HepG2 (cell line): ENCODE measurements around the gene ARHGEF26. TPM values are rescaled to one million over a fixed set of nuclear protein-coding genes. Genes with fewer than 3 reads are reported as not detected.

Experiments used
- CEBPB ChIP-seq: IDR thresholded peaks from 2 replicates; pipeline ENCODE4 v1.6.1; 2011; ENCODE audit warnings: low read depth, low read length, improper control_type of control experiment, borderline replicate concordance
- FOXJ3 ChIP-seq: sonication (generic); formaldehyde crosslinking; IDR thresholded peaks from 2 replicates; pipeline ENCODE4 v1.4.0; 2020; ENCODE audit warnings: missing genetic modification reagents, mild to moderate bottlenecking, borderline replicate concordance
- HIC2 ChIP-seq: sonication (generic); formaldehyde crosslinking; IDR thresholded peaks from 2 replicates; pipeline ENCODE4 v1.9.0; 2022; ENCODE audit warnings: low read depth, missing genetic modification reagents
- KAT8 ChIP-seq: IDR thresholded peaks from 2 replicates; pipeline ENCODE4 v1.6.1; 2016; ENCODE audit warnings: missing genetic modification reagents, missing compliant biosample characterization
- NAIF1 ChIP-seq: sonication (generic); formaldehyde crosslinking; IDR thresholded peaks from 2 replicates; pipeline ENCODE4 v1.5.0; 2020; ENCODE audit warnings: mild to moderate bottlenecking, missing genetic modification reagents, borderline replicate concordance
- NKX3-1 ChIP-seq: sonication (generic); formaldehyde crosslinking; IDR thresholded peaks from 2 replicates; pipeline ENCODE4 v1.5.0; 2020; ENCODE audit warnings: missing genetic modification reagents
- ONECUT2 ChIP-seq: sonication (generic); formaldehyde crosslinking; IDR thresholded peaks from 2 replicates; pipeline ENCODE4 v1.4.0; 2020; ENCODE audit warnings: missing genetic modification reagents
- PHF5A ChIP-seq: IDR thresholded peaks from one replicate; pipeline ENCODE4 v1.6.1; 2018; ENCODE audit warnings: low read depth, missing genetic modification reagents; ENCODE audit not compliant: unreplicated experiment
- SNAI1 ChIP-seq: sonication (generic); formaldehyde crosslinking; IDR thresholded peaks from 2 replicates; pipeline ENCODE4 v1.5.0; 2020; ENCODE audit warnings: mild to moderate bottlenecking, missing genetic modification reagents, borderline replicate concordance
- SRSF4 ChIP-seq: fragments of 200-400 bp; formaldehyde crosslinking; IDR thresholded peaks from one replicate; pipeline ENCODE4 v1.6.1; 2018; ENCODE audit warnings: mild to moderate bottlenecking, low read depth, low read length, moderate library complexity; ENCODE audit not compliant: poor library complexity, severe bottlenecking
- SRSF9 ChIP-seq: fragments of 200-400 bp; formaldehyde crosslinking; IDR thresholded peaks from 2 replicates; pipeline ENCODE4 v1.6.1; 2018; ENCODE audit warnings: borderline replicate concordance, mild to moderate bottlenecking, low read depth, low read length; ENCODE audit not compliant: insufficient read depth, poor library complexity, severe bottlenecking
- TCF7 ChIP-seq: sonication (generic); IDR thresholded peaks from 2 replicates; pipeline ENCODE4 v1.6.1; 2016; ENCODE audit warnings: antibody characterized with exemption, low read depth
- TEAD2 ChIP-seq: sonication (generic); formaldehyde crosslinking; IDR thresholded peaks from 2 replicates; pipeline ENCODE4 v1.9.0; 2021; ENCODE audit warnings: missing genetic modification reagents
- THAP9 ChIP-seq: sonication (generic); formaldehyde crosslinking; IDR thresholded peaks from 2 replicates; pipeline ENCODE4; 2020; ENCODE audit warnings: missing genetic modification reagents, mild to moderate bottlenecking, borderline replicate concordance
- ZBTB7B ChIP-seq: sonication (generic); formaldehyde crosslinking; IDR thresholded peaks from 2 replicates; pipeline ENCODE4 v1.4.0; 2020; ENCODE audit warnings: missing genetic modification reagents
- ZNF12 ChIP-seq: sonication (generic); formaldehyde crosslinking; IDR thresholded peaks from 2 replicates; pipeline ENCODE4 v1.5.0; 2020; ENCODE audit warnings: missing genetic modification reagents
- ZNF230 ChIP-seq: sonication (generic); formaldehyde crosslinking; IDR thresholded peaks from 2 replicates; pipeline ENCODE4 v1.4.0; 2020; ENCODE audit warnings: mild to moderate bottlenecking, missing genetic modification reagents
- ZNF256 ChIP-seq: sonication (generic); formaldehyde crosslinking; conservative IDR thresholded peaks from 2 replicates; pipeline ENCODE4 v1.4.0; 2020; ENCODE audit warnings: missing genetic modification reagents
- ZNF639 ChIP-seq: conservative IDR thresholded peaks from 2 replicates; pipeline ENCODE4 v1.6.1; 2018; ENCODE audit warnings: missing genetic modification reagents
- ZNF644 ChIP-seq: IDR thresholded peaks from 2 replicates; pipeline ENCODE4 v1.6.1; 2016; ENCODE audit warnings: low read depth
- ZNF777 ChIP-seq: sonication (generic); formaldehyde crosslinking; IDR thresholded peaks from 2 replicates; pipeline ENCODE4 v1.4.0; 2020; ENCODE audit warnings: missing genetic modification reagents
- ZSCAN12 ChIP-seq: sonication (generic); formaldehyde crosslinking; IDR thresholded peaks from 2 replicates; pipeline ENCODE4 v1.9.0; 2021; ENCODE audit warnings: mild to moderate bottlenecking, missing genetic modification reagents
- ZSCAN5A ChIP-seq: sonication (generic); formaldehyde crosslinking; IDR thresholded peaks from 2 replicates; pipeline ENCODE4 v1.8.0; 2022; ENCODE audit warnings: mild to moderate bottlenecking, missing genetic modification reagents, borderline replicate concordance
- polyA plus RNA-seq, 8 experiments: library from polyadenylated mRNA; depleted of rRNA in 3 of 8; stranded (reverse) in 7 of 8; unstranded in 1 of 8; fragments of >200 nt; fragmentation: Illumina TruSeq in 4 of 8; extraction: Trizol in 4 of 8; gene quantifications; 2 replicates each; pipeline versions ENCODE4 v1.2.1 to v1.2.3, GENCODE V29; 2011 to 2016; ENCODE audit warnings: low read depth in 4 of 8, missing spikeins in 1 of 8, mixed read lengths in 1 of 8; ENCODE audit not compliant: insufficient read depth in 1 of 8
- total RNA-seq, 5 experiments: library from RNA; depleted of rRNA; stranded (reverse); fragments of >200 nt; fragmentation: Illumina TruSeq; extraction: Trizol; gene quantifications; 2 replicates each; pipeline ENCODE4 v1.2.3, GENCODE V29; 2016; ENCODE audit warnings: low read depth in 1 of 5

Gene ARHGEF26
- total and polyA plus RNA-seq, 2 of the 13 experiments (the other 11 are each of a cell fraction or from before 2014, with no cell fraction given): 0.74 to 6.1 TPM

- TF ChIP-seq HIC2 (CRISPR knock-in tag) (no peak), TCF7 (no peak), ZNF256 (no peak), PHF5A (no peak), SRSF4 (no peak), TEAD2 (CRISPR knock-in tag) (no peak), KAT8 (CRISPR knock-in tag) (peak; percentile 55; the same call in 1 of the 2 replicates), ZNF639 (no peak), ZNF12 (CRISPR knock-in tag) (no peak), CEBPB (no peak), ZBTB7B (CRISPR knock-in tag) (0 out of 2 replicates have a peak, but pooled peaks have one; percentile 34), NKX3-1 (CRISPR knock-in tag) (no peak), ZSCAN5A (CRISPR knock-in tag) (no peak), THAP9 (CRISPR knock-in tag) (no peak), NAIF1 (CRISPR knock-in tag) (no peak), ZSCAN12 (CRISPR knock-in tag) (no peak), ZNF777 (no peak), SRSF9 (no peak), SNAI1 (CRISPR knock-in tag) (no peak), ONECUT2 (CRISPR knock-in tag) (no peak), ZNF644 (CRISPR knock-in tag) (no peak), FOXJ3 (no peak), ZNF230 (CRISPR knock-in tag) (no peak)
Observed at GRCh38 chr3:154252759-154253638, 131.8 kb downstream of the ARHGEF26 start (continued).
